ENCODE measurements around the gene RNF10. TPM values are rescaled to one million over a fixed set of nuclear protein-coding genes. Genes with fewer than 3 reads are reported as not detected.

RNF10 gene
- total RNA-seq, 1 experiment from 2014 or later = 153 TPM

DNA sequence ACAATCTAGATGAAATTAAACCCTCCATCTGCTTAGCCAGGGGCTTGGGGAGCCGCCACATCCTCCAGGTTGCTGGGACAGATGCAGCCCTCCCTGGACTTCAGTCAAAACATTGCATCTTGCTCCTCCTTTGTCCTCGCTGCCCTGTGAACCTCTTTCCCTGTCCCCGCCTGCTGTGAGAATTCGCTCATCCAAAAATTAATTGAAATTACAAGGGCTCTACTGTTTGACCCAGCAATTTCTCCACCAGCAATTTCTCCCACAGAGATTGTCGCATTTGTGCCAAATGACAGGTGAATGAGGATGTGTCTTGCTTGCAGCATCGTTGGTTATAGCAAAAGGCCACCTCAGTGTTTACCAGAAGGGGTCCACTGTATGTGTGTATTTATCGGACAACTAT, 52.0 kb downstream of the RNF10 start:
- H2BK120ac ChIP-seq (ENCODE audit: low read depth, low read length, poor library complexity, severe bottlenecking) = no peak overlapping the region
- no peak overlapping the region for H2BK20ac ChIP-seq (ENCODE audit: low read depth, low read length, poor library complexity, severe bottlenecking)
- no peaks in the 10 kb centered on the region; the same call in 1 of the 2 replicates for H3K27me3 ChIP-seq (ENCODE audit: insufficient read depth, low read length)
- H3K4me1 ChIP-seq (ENCODE audit: insufficient read depth, low read length) = no peaks in the 10 kb centered on the region
- H3K9ac ChIP-seq (ENCODE audit: extremely low read depth, insufficient read length, low read length) = no peak overlapping the region
- WGBS (ENCODE audit: extremely low coverage, insufficient read length, low lambda C conversion rate) = no CpG with 5 or more reads among the region's 7 CpGs
- no peak overlapping the region for H2BK12ac ChIP-seq (ENCODE audit: insufficient read length, low read depth, low read length)
- H3K9me3 Mint-ChIP-seq = no peaks in the 10 kb centered on the region
- no peak overlapping the region for H4K5ac ChIP-seq (ENCODE audit: insufficient read length, low read depth, low read length)
- no peak overlapping the region for H3K4me2 ChIP-seq (ENCODE audit: insufficient read depth, insufficient read length, low read length)
- no peak overlapping the region for H3K23ac ChIP-seq (ENCODE audit: insufficient read length, low read depth, low read length)
- no peak overlapping the region for H3K56ac ChIP-seq (ENCODE audit: insufficient read length, low read depth, low read length)
- H3K36me3 Mint-ChIP-seq (ENCODE audit: insufficient read depth in 1 of 3, low read depth in 3 of 3) = no peaks in the 10 kb centered on the region; a peak in 1 of 7 replicates
- H3K79me2 ChIP-seq (ENCODE audit: insufficient read depth, low read length) = no peaks in the 10 kb centered on the region
- H2BK5ac ChIP-seq (ENCODE audit: insufficient read length, low read length) = no peak overlapping the region
- no peak overlapping the region for H3K4ac ChIP-seq (ENCODE audit: low read depth, low read length)
- H2AK5ac ChIP-seq (ENCODE audit: insufficient read length, low read length) = no peak overlapping the region
- H3K27me3 Mint-ChIP-seq (ENCODE audit: low read depth) = peaks cover 23% of the 10 kb centered on the region
- H3K9me3 ChIP-seq (ENCODE audit: control insufficient read depth, low read depth, low read length) = no peaks in the 10 kb centered on the region
- H4K91ac ChIP-seq (ENCODE audit: insufficient read length, low read depth, low read length) = no peak overlapping the region
- H4K20me1 ChIP-seq (ENCODE audit: control insufficient read depth, insufficient read depth, insufficient read length) = no peaks in the 10 kb centered on the region
- H2AFZ ChIP-seq (ENCODE audit: low read length) = no peak overlapping the region
- peaks cover 3% of the 10 kb centered on the region for H3K23me2 ChIP-seq (ENCODE audit: insufficient read length, low read depth, low read length, poor library complexity, severe bottlenecking)
- H3T11ph ChIP-seq (ENCODE audit: low read length) = no peak overlapping the region
- DNase-seq = no peak
- H3K4me3 Mint-ChIP-seq = no peak overlapping the region; a peak in 1 of 5 replicates
- H4K8ac ChIP-seq (replicated peaks; ENCODE audit: insufficient read length, low read depth, low read length) = no peak overlapping the region
- H3K27ac ChIP-seq (ENCODE audit: insufficient read length, low read depth, low read length) = no peak overlapping the region
- H2BK15ac ChIP-seq (ENCODE audit: low read depth, low read length) = no peak overlapping the region
- H3K4me1 Mint-ChIP-seq = peaks cover 13 to 14% of the 10 kb centered on the region in 2 experiments
- H3K79me1 ChIP-seq (ENCODE audit: insufficient read depth, low read depth, low read length, poor library complexity, severe bottlenecking) = no peaks in the 10 kb centered on the region
- TF ChIP-seq CTCF (conservative IDR thresholded peaks at IDR 0.05) = no peak
- H3K27ac Mint-ChIP-seq = no peak overlapping the region; a peak in 1 of 7 replicates
- H3K14ac ChIP-seq (ENCODE audit: insufficient read depth, low read length) = no peak overlapping the region
- no peak overlapping the region for H3K18ac ChIP-seq (ENCODE audit: insufficient read length, low read depth, low read length)

All from H9 (cell line).